ENCODE data around the gene ADPRHL1.

Gene ADPRHL1

DNA sequence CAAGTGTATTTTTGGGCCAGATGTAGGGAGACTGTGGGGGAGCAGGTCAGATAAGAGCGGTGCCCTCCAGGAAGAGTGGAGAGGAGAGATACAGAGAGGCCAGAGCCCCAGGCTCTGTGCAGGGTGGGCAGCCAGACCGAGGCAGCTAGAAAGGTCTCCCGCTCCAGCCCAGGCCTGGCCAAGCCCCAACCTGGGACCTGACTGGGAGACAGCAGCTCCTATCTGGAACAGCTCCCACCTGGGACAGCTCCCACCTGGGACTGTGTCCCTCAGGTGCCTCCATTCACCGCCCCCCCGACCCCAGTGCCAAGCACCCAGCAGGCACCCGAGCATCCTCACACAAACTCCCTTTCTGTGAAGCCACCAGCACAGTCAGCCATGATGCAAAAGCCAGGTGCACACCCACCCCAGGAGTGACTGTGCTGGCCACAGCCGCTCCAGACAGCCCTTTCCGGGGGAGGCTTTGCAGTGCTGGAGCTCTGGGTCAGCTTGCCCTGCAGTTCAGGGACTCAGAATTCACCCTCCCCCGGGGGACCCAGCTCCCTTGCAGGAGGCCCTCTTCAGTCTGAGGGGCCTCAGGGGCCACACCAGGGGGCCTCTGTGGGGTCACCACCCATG lies 87.2 kb downstream of the ADPRHL1 start:
- no peak for DNase-seq

DNA sequence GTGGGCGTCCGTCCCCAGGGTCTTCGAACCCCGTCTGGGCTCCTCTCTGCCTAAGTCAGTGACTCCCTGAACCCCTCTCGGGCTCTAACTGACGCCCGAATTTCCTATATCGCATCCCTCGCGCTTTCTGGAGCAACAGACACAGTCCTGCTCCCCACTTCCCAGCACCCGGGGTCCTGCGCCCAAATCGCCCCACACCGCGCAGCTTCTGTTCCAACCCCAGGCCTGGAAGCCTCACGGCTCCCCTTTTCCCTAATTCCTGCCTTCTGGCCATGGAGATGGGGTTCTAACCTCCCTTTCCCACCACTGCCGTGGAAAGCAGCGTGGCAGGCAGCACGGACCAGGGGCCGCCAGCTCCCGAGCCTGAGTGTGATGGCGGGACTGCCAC lies 87.7 kb downstream of the ADPRHL1 start:
- no peak for DNase-seq

DNA sequence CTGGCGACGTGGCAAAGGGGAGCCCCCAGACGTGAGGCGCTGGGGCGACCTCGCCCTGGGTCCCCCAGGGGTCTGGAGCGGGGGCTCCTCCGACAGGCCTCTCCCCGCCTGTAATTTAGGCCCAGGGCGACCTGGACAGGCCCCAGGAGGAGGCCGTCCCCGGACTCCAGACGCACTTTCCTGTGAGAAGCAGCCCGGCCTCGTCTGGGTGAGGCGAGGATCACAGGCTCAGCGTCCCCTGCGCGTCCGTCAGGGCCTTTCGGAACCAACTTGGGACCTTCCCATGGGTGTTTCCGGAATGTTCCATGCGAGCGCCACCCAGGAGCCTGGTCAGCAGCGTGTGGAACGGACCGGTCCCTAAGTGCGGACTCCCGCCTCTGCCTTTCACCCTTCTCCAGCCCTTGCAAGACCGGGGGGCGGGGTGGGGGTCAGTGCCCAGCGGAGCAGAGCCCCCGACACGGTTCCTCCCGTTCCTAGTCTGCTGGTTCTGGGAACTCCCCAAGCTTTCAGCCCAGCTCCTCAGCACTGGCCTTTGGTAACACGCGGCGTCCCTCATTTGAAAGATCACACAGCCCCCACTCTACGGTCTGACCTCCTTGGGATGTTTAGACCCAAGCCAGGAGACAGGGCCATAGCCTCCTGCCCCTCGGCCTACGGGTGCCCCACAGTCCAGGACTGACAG lies 88.2 kb downstream of the ADPRHL1 start:
- no peak for DNase-seq

DNA sequence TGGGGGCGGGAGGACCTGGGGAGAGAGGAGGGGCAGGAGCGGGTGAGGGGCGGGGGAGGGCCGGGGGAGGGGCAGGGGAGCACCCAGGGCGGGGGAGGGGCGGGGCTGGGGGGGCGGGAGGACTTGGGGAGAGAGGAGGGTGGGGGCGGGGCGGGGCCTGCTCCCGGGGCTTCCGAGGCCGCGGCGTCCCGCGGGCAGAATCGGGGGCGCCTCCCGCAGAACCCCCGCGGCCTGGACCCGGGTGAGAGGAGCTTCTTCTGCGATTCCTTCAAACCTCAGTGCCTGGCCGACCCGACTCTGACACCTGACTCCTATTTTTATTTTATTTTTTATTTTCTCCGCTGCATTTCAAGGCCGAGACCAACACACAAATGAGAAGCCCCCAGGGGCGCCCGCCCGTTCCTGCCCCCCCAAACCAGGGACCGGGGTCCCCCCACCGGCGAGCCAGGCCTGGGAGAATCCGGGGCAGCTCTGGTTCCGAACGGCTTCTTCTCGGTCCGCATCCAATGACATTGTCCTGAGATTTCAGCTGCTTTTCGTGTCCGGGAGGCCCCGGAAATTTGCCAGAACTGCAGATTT lies 88.9 kb downstream of the ADPRHL1 start:
- DNase-seq = no peak

GRCh38 chr13:113361406-113361805 lies 91.9 kb downstream of the ADPRHL1 start:
- no peak for DNase-seq

- no peak for DNase-seq
Measured at GRCh38 chr13:113360446-113360845, 92.8 kb downstream of the ADPRHL1 start.

DNA sequence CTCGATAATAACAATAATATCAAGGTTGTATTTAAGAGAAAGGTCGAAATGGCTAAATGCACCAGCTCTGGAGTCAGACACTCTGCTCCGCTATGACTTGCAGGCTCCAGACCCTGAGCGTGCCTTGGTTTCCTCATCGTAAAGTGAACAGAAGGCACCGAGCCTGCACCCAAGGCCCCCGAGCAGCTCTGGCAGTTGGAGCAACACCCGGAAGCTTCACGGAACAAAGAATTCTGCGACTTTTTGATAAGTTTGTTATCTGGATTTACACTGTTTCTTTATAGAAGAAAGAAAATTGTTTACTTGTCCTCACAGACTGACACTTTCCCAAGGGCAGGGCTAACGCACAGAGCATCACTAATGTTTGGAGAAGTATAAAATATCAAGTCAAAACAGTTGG lies 93.7 kb downstream of the ADPRHL1 start:
- no peak for DNase-seq

GRCh38 chr13:113358653-113359190 lies 94.6 kb downstream of the ADPRHL1 start:
- no peak for DNase-seq

- no peak for DNase-seq
Measured at GRCh38 chr13:113357529-113357928, 95.8 kb downstream of the ADPRHL1 start.

DNA sequence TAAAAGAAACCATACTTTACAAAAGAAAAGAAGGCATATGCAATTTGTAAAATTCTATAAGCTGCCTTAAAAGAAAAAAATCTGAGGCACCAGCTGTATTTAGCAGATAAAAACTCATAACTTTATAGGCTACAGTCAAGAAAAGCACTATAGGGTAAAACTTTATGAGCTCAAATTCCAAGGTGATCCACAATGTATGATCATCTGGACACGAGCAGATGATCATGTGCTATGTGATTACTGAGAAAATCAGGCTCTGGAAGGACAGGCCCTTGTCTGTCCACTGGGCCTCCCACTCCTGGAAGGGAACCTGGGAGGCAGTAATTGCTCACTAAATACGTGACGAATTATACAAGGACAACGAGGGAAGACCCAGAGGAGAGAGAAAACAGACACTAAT lies 96.7 kb downstream of the ADPRHL1 start:
- no peak for DNase-seq

DNA sequence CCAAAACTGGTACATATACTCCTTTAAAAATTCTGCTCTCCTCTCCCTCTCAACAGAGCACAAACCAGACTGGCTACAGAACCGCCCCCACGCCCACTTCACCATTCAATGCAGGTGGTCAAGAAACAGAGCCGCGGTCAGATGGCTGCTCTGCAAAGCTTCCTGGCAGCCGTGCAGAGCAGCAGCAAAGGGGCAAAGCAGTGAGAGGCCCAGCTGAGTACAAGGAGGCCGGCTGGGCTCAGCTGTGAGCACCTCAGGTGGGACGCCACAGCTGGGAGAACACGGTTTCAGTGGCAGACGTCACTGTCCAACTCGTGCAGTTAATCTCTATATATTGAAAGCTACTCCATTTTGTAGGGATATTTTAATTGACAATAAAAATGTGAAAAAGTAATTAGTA lies 97.7 kb downstream of the ADPRHL1 start:
- no peak for DNase-seq

DNA sequence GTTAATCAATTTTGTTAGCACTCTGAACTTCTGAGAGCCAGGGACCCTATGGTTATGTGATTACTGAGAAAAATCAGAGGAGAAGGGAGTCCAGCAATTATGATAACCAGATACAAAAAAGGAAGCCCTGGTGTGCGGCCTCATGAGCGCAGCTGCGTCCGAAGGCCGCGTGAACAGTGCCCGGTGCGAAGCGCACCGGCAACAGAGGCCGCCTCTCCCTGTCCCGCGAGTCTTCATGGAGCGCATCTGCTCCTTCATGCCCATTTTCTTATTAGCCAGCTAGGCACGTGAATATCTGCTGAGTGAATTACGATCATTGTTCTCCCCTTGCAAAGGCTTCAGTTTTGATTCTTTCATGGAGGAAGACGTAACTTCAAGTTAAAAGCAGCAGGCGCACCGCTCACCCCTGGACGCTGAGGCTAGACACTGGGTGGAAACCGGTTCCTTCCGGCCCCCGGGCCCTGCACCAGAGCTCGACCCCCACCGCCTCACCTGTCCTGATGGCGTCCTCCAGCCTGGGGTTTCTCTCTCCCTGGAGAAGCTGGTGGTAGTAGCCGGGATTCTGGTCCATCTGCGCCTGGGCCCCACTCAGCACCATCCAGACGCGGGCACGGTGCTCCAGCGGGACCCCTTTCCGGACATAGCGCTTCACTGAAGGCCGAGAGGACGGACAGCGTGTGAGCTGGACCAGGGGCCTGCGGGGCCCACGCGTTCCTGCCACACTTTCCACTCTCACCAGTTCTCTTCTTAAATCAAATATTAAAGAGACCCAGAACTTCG lies 98.3 kb downstream of the ADPRHL1 start:
- DNase-seq = no peak

- DNase-seq = no peak
Measured at GRCh38 chr13:113353254-113353653, 100.0 kb downstream of the ADPRHL1 start.

DNA sequence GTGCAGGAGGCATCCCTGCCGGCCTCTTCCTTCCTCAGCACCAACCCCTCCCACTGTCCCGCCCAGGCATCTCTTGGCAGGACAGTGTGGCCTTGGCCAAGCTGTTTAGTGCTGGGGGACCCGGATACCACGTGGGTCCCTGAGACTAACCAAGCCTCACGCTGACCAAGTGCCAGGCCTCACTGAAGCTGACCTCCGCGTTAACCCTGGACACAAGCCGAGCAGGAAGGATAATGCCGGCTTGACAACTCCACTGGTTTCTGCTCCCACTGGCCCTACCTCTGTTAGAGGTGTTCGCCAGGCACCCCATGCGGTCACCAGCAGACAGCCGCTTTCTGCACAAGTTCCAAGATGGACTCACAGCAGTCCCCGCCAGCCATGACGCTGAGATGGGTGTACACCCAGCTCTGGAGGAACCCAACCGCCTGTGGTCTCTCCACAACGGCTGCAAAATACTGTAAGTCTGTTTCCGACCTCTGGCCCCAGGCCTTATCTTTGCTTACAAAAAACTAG lies 101.7 kb downstream of the ADPRHL1 start:
- no peak for DNase-seq

GRCh38 chr13:113350938-113351335 lies 102.4 kb downstream of the ADPRHL1 start:
- no peak for DNase-seq

- no peak for DNase-seq
Measured at GRCh38 chr13:113350065-113350937, 103.0 kb downstream of the ADPRHL1 start.
